LHCN-M2 (cell line): Measurements from ENCODE around the gene C22orf39. TPM values are rescaled to one million over a fixed set of nuclear protein-coding genes. Genes with fewer than 3 reads are reported as not detected.

Experiments
- DNase-seq: peaks from one replicate; pipeline ENCODE4 v3.0.0-alpha.2; 2012; ENCODE audit warnings: low read depth
- polyA plus RNA-seq: library from polyadenylated mRNA; unstranded; fragments of >200 nt; gene quantifications from one replicate; pipeline ENCODE4 v1.2.1, GENCODE V29; 2012; ENCODE audit warnings: missing spikeins
- total RNA-seq: library from RNA; depleted of rRNA; stranded (reverse); fragments of >200 nt; gene quantifications from 2 replicates; pipeline ENCODE4 v1.2.3, GENCODE V29; 2014; rRNA removed

Gene C22orf39, protein sequence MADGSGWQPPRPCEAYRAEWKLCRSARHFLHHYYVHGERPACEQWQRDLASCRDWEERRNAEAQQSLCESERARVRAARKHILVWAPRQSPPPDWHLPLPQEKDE
- total RNA-seq: 20.2 and 21.0 TPM in 2 replicates
- 16.7 TPM for polyA plus RNA-seq

DNA sequence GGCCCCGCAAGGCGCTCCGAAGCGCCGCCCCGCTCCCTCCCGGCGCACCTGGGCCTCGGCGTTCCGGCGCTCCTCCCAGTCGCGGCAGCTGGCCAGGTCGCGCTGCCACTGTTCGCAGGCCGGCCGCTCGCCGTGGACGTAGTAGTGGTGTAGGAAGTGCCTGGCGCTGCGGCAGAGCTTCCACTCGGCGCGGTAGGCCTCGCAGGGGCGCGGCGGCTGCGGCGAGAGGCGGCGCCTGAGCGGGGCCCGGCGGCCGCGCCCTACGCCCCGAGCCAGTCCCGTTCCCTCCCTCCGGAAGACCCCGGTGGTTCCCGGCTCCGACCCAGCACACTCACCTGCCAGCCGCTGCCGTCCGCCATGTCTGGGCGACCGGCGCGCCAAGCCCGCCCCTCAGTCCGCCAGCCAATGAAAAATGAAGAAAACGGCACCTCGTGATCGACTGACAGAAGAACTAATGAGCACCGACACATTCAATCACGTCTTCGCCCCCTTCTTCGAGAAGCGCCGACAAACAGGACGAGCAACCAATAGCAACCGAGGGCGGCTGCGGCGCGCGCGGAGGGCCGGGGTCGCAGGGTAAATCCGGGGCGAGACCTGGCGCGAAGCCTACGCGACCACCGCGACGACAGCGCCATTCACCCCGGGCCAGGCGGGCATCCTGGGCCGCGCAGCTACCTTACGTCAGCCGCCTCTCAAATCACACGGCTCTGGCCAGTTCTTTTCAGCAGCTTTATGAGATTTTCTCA, at the start of gene C22orf39:
Gene C22orf39 (minus strand): TSS at position 382 of the 746 bp plus-strand sequence. CDS start 23 bp downstream, at position 359.
- peak; percentile 89 for DNase-seq

DNA sequence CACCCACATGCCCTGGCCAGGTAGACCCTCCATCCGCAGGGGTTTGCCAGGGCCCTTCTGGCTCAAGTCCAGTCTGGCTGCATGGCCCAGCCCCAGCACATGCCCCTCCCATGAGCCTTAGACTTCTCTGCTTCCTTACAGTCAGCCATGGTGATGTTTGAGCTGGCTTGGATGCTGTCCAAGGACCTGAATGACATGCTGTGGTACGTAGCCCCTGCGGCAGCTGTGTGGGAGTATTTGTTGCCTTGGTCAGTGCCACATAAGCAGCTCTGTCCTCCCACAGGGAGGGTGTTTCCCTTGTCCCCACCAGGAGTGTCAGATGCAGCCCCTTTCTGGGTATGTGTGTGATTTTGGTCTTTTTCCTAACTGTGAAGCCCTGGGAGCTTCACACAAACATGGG, 49.7 kb upstream of the C22orf39 start:
- peak; percentile 94 for DNase-seq

DNA sequence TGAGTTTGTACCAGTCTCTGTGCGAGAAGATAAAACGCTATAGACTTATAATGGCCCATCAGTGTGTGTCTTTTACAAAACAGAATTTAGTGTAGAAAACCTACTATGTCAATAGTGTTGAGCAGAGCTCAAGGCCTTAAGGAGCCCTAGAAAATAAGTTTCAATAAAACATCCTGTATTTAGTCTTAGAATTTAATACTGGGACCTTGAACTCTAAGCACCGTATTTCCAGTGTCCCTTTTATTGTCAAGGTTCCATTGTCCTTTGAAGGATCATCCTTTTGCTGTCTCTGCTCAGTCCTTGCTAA, 48.8 kb upstream of the C22orf39 start:
- no peak for DNase-seq

DNA sequence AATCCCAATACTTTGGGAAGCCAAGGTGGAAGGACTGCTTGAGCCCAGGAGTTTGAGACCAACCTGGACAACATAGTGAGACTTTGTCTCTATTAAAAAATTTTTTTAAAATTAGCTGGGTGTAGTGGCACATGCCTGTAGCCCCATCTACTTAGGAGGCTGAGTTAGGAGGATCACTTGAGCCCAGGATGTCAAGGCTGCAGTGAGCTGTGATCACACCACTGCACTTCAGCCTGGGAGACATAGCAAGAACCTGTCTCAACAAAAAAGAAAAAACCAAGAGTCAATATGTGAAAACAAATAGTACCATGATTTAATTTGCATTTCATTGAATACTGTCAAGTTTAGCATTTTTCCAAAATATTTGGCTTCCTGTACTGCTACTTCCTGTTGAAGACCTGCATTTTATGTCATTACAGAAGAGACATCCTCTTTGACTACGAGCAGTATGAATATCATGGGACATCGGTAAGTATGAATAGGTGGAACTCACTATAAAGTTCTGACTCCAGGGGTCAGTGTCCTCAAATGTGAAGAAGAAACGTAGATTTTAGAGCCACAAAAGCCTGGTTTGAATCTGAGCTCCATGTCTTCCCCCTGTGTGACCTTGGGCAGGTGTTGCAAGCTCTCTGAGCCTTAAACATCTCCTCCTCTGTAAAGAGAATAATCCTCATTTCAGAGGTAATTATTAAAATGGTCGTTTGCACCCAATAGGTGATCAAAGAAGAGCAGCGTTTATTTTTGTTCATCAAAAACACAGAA, 48.2 kb upstream of the C22orf39 start:
- DNase-seq: peak; percentile 59

DNA sequence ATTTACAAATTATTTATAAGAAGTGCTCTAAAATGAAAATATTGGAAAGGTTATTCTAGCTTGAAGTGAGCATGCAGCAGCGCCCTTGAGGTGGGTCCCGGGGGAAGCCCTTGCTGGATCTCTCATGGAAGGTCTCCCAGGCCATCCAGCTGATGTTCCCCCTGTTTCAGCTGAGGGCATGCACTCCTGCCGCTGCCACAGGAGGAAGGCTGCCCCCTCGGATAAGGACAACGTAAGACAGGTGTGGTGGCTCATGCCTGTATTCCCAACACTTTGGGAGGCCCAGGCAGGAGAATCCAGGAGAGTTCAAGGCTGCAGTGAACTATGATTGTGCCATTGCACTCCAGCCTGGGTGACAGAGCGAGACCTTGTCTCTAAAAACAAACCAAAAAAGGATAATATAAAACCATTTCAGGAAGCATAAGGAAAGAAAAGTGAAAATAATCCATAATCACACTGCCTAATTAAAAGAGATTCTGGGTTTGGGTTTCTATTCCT, 47.2 kb upstream of the C22orf39 start:
- no peak for DNase-seq

DNA sequence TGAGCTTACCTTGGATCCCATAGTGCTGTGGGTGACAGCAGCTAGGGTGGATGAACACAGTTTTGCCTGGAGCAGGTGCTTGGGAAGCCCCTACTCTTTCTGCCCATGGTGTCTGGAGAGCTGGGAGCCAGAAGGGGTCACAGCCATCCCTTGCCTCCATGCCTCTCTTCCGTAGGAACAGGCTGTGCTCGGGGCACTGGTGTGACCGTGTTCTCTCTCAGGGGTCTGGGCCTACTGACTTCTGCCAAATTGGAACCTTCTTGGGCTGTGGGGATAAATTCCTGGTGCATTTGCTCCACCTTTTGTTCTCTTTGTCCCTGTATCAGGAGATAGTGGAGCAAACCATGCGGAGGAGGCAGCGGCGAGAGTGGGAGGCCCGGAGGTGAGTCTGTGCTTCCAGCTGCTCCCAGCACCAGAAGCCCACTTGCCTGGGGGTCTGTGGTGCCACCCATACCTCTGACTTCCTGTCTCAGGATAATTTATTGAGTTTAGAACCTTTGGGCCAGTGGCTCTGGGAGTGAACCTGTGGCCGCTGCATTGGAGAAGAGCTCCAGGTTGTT, 46.6 kb upstream of the C22orf39 start:
- DNase-seq: no peak

DNA sequence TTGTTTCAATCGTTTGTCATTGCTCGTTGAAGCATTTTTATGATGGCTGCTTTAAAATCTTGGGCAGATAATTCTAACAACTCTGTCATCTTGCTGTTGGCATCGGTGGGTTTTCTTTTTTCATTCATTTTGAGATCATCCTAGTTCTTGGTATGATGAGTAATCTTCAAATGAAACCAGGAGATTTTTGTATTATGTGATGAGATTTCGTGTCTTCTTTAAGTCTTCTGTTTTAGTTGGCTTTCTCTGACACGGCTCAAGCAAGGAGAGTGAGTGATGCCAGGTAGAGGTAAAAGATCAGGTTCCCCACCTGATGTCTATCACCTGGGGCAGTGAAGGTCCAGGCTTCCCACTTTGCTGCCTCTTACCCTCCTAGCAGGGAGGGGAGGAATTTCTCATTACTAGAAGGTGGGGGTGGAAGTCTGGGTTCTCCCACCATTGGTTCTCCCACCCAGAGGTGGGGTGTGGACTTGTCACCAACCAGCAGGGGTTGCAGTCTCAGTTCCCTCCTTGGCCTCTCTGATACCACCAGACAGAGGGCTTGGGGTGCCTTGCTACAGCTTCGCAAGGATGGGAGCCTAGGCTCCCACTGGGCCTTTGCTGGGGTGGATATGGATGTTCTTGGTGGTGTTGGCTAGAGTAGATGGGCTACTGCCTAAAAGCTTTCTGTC, 45.1 kb upstream of the C22orf39 start:
- DNase-seq: no peak

DNA sequence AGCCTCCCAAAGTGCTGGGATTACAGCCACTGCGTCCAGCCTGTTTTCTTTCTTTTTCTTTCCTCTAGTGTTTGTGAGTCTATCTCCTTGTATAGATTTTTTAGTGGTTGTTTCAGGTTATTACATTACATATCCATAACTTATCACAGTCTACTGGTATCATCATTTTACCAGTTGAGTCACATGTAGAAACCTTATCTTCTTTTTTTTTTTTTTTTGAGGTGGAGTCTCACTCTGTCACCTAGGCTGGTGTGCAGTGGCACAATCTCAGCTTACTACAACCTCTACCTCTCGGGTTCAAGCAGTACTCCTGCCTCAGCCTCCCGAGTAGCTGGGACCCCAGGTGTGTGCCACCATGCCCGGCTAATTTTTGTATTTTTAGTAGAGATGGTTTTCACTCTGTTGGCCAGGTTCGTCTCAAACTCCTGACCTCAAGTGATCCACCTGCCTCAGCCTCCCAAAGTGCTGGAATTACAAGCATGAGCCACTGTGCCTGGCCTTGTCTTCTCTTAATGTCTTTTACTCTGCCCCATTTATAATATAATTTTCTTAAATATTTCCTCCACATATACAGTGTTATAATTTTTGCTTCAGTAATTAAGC, 43.2 kb upstream of the C22orf39 start:
- no peak for DNase-seq

DNA sequence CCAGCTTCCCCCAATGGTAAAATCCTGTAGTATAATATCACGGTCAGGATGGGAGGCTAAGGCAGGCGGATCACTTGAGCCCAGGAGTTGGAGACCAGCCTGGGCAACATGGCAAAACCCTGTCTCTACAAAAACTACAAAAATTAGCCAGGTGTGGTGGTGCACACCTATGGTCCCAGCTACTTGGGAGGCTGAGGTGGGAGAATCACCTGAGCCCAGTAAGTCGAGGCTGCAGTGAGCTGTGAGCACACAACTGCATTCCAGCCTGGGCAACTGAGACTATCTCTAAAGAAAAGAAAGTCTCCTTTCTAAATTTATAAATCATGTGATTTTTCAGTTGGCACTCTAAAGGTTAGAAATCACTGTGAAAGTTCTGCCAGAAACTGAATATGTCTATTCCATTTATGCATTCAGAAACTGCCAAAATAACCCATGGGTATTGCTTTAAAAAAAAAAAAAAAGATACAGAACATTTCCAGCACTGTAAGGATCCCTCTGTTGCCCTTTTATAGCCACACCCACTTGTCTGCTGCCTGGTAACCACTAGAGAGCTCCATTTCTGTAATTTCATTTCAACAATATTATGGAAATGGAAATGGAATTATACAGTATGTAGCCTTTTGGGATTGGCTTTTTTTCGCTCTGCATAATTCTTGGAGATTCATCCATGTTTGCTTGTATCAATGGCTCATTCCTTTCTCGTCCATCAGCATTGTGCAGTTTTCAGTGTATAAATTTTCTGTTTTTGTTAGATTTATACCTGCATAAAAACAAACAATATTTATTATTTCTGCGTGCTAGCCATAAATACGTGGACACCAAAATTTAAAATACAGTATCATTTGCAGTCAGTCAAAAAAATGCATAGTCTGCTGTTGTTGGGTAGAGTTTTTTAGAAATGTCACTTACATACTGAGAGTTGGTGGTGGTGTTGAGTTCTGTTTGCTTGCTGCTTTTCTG, 41.7 kb upstream of the C22orf39 start:
- DNase-seq: peak; percentile 65

DNA sequence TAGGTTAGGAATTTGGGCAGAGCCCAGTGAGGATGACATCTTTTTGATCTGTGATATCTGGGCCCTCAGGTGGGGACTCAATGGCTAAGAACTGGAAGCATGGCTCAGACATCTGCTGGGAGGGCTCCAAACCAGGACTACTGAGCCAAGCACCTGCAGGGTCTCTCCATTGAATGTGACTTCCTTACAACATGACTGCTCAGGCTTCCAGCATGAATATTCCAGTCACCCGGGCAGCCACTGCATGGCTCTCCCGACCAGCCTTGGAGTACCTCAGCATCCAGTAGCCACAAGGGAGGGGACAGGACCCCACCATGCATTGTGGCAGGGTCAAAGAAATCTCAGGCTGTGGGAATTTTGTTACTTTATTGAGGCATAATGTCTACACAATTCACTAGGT, 40.8 kb upstream of the C22orf39 start:
- DNase-seq: no peak

DNA sequence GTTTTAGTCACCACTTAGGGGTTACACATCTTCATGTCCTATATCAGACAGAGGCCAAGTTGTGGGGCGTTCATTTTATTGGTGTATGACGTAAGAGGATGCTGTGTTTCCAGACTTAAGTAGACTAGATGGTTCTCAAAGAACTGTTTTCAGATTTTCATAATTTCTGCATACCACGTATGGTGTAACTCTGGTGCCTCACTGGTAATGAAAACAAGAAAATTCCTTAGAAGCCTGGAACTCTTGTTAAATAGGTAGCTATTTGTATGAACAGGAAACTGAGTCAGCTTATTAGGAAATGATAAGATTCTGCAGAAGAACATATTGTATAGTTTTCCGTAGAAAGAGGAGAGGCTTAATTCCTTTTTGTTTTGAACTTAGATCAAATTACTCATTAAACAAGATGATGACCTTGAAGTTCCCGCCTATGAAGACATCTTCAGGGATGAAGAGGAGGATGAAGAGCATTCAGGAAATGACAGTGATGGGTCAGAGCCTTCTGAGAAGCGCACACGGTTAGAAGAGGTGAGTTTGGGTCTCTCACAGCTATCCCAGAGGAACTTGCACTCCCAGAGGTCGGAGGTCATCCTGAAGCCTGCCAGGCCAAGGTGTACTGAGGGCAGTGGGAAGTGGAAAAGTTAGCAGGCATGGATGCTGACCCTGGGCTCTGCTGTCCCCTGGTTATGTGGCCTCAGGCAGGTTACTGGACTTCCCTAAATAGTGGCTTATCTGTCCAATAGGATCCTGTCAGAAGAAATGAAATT, 36.2 kb upstream of the C22orf39 start:
- no peak for DNase-seq

DNA sequence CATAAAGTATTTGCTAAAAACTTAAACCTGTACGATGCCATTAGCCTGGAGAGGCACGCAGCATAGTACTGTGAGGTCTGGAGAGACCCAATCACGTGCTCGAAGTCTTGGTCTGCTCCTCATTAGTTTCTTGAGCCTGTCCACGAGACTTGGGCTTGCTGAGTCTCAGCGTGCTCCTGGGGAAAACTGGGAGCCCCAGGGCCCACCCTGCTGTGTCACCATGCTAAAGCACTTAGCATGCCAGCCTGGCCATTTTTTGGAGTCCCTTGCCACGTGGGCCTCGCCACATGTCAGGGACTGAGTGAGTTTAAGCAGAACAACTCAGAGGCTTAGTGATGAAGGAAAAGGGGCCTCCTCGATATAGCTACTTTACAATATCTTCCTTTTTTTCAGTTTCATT, 34.8 kb upstream of the C22orf39 start:
- DNase-seq: no peak

DNA sequence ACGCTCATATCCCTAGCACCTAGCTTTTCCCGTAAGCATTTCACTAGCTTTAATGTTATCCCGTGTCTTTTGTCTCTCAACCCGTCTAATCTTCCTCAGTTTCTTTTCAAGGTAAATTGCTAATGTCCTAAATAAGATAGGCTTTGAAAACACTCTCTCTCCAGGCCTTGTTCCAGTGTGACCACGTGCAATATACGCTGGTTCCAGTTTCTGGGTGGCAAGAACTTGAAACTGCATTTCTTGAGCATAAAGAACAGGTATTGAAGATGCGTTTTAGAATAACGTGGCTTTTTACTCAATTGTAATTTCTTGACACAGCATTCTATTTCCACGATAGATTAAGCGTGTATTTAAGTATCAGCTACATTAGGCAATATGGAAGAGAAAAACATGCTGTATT, 33.3 kb upstream of the C22orf39 start:
- DNase-seq: no peak

DNA sequence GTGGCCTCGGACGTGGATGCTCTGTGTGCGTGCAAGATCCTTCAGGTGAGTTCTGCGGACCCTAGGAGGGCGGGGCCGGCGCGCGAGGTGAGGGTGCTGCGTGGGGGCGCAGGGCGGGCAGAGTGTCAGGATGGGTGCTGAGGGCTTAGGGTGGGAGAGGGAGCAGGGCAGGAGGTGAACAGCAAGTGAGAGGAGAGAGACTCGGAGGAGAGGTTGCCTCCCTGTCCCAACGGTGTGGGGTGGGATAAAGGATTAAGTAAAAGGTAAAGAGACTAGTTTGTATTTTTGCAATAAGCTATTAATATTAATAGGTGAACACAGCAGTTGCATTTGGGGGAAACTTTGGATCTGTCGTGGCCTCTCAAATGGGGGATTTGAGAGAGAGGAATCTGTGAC, 32.7 kb upstream of the C22orf39 start:
- DNase-seq: no peak

DNA sequence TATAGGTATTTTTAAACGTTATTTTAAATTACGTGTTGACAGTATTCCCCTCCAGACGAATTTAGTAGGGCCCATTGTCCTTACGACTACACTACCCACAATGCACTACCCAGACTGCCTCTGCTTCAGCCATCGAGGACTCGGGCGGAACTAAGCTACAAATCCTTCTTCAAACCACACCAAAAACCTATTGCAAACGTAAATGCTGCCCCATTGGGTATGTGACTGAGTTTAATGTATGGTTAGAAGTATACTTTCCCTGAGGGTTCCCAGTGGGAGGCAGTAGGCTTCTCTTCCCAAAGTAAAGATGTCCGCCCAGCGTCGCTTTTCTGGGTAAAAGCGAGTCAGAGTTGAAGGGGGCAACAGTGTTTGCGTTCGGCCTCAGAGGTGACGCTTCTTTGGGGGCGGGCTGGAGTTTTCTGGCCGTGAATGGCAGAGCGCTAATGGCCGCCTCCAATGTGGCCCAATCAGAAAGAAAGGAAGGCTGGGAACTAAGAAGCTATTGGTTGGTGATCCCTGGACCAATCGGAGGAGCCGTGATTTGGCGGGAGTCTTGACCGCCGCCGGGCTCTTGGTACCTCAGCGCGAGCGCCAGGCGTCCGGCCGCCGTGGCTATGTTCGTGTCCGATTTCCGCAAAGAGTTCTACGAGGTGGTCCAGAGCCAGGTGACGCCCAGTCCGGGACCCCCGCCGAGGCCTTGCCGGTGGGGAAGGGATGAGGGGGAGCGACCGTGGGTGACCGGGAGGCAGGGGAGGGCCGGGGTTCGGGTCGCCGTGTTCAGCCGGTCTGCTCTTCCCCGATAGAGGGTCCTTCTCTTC, 32.1 kb upstream of the C22orf39 start, which contains the start of gene CDC45:
Gene CDC45 (plus strand): TSS at position 566 of the 818 bp plus-strand sequence. CDS start 49 bp downstream, at position 615.
- DNase-seq: peak; percentile 98

DNA sequence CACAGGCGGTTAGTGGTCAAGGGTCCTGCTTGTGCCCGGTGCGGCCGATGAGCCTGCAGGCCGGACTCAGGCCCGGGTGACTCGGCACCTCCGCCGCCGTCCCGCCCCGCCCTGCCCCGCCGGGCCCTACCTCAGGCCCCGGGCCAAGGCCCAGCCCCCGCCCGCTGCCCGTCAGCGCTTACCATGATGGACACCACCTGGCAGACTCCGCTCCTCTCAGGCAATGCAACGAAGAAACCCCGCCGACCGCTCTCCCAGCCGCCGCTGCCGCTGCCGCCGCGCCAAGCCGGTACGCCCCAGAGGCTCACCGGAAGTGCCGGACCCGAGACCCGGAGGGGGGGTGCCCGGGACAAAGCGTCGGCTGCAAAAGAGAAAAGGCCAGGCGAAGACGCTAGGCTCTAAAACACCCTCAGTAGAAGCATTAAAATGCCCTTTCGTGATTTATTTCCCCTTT, 31.4 kb upstream of the C22orf39 start, which contains the start of gene UFD1:
Gene UFD1 (minus strand): TSS at position 293 of the 454 bp plus-strand sequence. CDS start 108 bp downstream, at position 185.
- DNase-seq: peak; percentile 77

DNA sequence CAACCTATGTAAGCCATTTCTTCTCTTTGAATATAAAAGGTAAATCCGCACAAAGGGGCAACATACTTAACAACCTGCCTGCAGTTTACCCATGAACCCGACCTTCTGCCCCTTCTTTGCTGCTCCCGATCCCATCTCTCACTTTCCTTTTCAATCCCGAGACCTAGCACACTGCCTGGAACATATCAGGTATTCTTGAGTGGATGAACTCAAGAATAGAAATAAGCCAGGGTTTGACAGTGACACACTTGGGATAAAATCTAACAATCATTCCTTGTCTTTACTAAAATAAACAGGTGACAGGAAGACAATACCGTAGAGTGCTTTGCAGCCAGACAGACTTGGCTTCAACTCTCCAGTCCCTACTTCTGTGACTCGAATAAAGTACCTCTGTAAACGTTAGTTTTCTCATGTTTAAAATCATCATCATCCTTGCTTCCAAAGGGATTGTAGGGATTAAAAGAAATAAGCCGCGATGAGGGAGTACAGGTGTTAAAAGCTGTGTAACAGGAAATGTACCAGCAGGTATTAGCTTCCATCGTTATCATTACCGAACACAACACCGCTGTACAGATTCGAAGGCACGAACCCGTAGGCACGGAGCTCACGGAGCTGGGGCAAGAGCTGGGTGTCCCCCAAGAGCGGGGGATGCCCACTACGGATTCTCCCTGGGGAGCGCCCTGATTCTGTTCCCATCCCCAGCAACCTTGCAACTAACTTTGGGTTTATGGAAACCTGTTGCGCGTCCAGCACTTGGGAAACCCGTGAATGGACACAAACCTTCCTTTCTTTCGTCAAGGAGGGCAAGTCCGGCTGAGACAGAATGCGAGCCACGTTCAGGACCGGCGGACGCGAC, 30.8 kb upstream of the C22orf39 start:
- no peak for DNase-seq
